ENCODE measurements around the gene MRM1. TPM values are rescaled to one million over a fixed set of nuclear protein-coding genes. Genes with fewer than 3 reads are reported as not detected.
A peak's percentile ranks its signal among the peaks of the same experiment; 100 is the strongest.

The MRM1 gene
- total and polyA plus RNA-seq, 9 of the 15 experiments (the other 6 are each of a cell fraction or from before 2014, with no cell fraction given): 0.61 to 28.4 (median 21.5) TPM

DNA sequence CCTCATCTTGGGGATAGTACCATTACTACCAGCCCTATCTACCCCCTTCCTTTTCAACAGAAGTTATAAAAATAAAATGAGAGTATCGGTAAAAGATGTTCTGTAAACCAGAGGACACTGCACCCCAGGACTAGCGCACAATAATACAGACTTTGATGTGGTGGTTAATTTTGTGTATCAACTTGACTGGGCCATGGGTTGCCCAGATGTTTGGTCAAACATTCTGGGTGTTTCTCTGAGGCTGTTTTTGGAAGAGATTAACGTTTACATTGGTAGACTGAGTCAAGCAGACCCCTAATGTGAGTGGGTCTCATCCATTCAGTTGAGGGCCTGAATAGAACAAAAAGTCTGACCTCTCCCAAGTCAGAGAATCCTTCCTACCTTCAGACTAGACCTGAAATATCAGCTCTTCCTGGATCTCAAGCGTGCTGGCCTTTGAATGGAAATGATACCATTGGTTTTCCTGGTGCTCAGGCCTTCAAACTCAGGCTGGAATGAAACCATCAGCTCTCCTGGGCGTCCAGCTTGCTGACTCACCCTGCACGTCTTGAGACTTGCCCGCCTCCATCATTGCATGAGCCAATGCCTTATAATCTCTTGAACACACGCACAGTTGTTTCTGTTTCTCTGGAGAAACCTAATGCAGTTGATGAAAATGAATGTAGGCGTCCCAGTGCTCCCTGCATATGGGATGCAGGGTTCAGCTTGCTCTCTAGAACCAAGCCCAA is 10.1 kb downstream of the MRM1 start (continued):
- TF ChIP-seq, protein P1, sequence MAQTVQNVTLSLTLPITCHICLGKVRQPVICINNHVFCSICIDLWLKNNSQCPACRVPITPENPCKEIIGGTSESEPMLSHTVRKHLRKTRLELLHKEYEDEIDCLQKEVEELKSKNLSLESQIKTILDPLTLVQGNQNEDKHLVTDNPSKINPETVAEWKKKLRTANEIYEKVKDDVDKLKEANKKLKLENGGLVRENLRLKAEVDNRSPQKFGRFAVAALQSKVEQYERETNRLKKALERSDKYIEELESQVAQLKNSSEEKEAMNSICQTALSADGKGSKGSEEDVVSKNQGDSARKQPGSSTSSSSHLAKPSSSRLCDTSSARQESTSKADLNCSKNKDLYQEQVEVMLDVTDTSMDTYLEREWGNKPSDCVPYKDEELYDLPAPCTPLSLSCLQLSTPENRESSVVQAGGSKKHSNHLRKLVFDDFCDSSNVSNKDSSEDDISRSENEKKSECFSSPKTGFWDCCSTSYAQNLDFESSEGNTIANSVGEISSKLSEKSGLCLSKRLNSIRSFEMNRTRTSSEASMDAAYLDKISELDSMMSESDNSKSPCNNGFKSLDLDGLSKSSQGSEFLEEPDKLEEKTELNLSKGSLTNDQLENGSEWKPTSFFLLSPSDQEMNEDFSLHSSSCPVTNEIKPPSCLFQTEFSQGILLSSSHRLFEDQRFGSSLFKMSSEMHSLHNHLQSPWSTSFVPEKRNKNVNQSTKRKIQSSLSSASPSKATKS (CRISPR knock-in tag; IDR thresholded peaks at IDR 0.05): no peak
- TF ChIP-seq CBFA2T3 (IDR thresholded peaks at IDR 0.05) (0 out of 2 replicates have a peak, but pooled peaks have one; percentile 25), CEBPB (tag; IDR thresholded peaks at IDR 0.05) (no peak), ATF7 (IDR thresholded peaks at IDR 0.05) (peak; percentile 48; the same call in 1 of the 2 replicates), TCF7 (IDR thresholded peaks at IDR 0.05; ENCODE audit: borderline replicate concordance) (no peak), ZNF384 (IDR thresholded peaks at IDR 0.05; ENCODE audit: low read depth, low read length) (no peak), ZNF586 (CRISPR knock-in tag; conservative IDR thresholded peaks at IDR 0.05) (no peak), TCF3 (CRISPR knock-in tag; IDR thresholded peaks at IDR 0.05) (no peak), PCBP1 (IDR thresholded peaks at IDR 0.05; ENCODE audit: low read depth, low read length, poor library complexity, severe bottlenecking) (no peak), SMAD4 (CRISPR knock-in tag; conservative IDR thresholded peaks at IDR 0.05) (0 out of 2 replicates have a peak, but pooled peaks have one; percentile 36), KDM4B (IDR thresholded peaks at IDR 0.05; ENCODE audit: borderline replicate concordance in 2 of 2, low read depth in 1 of 2) (no peak), ZNF239 (CRISPR knock-in tag; IDR thresholded peaks at IDR 0.05) (no peak), MAZ (CRISPR knock-in tag; conservative IDR thresholded peaks at IDR 0.05 in 1 of 2, IDR thresholded peaks at IDR 0.05 in 1 of 2) (no peak), ZNF785 (CRISPR knock-in tag; IDR thresholded peaks at IDR 0.05) (no peak), ZNF584 (CRISPR knock-in tag; IDR thresholded peaks at IDR 0.05; ENCODE audit: low read depth) (no peak)
- TF ChIP-seq, protein P2, sequence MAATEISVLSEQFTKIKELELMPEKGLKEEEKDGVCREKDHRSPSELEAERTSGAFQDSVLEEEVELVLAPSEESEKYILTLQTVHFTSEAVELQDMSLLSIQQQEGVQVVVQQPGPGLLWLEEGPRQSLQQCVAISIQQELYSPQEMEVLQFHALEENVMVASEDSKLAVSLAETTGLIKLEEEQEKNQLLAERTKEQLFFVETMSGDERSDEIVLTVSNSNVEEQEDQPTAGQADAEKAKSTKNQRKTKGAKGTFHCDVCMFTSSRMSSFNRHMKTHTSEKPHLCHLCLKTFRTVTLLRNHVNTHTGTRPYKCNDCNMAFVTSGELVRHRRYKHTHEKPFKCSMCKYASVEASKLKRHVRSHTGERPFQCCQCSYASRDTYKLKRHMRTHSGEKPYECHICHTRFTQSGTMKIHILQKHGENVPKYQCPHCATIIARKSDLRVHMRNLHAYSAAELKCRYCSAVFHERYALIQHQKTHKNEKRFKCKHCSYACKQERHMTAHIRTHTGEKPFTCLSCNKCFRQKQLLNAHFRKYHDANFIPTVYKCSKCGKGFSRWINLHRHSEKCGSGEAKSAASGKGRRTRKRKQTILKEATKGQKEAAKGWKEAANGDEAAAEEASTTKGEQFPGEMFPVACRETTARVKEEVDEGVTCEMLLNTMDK (IDR thresholded peaks at IDR 0.05; ENCODE audit: borderline replicate concordance, insufficient read depth, low read depth, low read length, poor library complexity, severe bottlenecking): no peak
- TF ChIP-seq, protein P3, sequence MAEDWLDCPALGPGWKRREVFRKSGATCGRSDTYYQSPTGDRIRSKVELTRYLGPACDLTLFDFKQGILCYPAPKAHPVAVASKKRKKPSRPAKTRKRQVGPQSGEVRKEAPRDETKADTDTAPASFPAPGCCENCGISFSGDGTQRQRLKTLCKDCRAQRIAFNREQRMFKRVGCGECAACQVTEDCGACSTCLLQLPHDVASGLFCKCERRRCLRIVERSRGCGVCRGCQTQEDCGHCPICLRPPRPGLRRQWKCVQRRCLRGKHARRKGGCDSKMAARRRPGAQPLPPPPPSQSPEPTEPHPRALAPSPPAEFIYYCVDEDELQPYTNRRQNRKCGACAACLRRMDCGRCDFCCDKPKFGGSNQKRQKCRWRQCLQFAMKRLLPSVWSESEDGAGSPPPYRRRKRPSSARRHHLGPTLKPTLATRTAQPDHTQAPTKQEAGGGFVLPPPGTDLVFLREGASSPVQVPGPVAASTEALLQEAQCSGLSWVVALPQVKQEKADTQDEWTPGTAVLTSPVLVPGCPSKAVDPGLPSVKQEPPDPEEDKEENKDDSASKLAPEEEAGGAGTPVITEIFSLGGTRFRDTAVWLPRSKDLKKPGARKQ (CRISPR knock-in tag; IDR thresholded peaks at IDR 0.05): no peak
